Heart left ventricle (tissue), 16 donors: Measurements from ENCODE around the gene PDE3A. TPM values are rescaled to one million over a fixed set of nuclear protein-coding genes. Genes with fewer than 3 reads are reported as not detected.

Experiments used
- ATAC-seq, 4 donors: fragments of 200-7000 bp; cut with Tn5 transposase; one replicate each; pipeline ENCODE4 v1.9.1; 2020 to 2022; ENCODE audit warnings: moderate library complexity in 4 of 4, mild to moderate bottlenecking in 3 of 4, moderate number of reproducible peaks in 1 of 4
- DNase-seq, 5 donors: peaks; one replicate each; pipeline ENCODE4 v3.0.0-alpha.2; 2020
- H3K27ac ChIP-seq, 12 donors: fragments of 200-600 bp; sonication (generic) in 4 of 12; one replicate each; pipeline versions ENCODE4 v1.5.0 to v1.8.0; 2016 to 2022; ENCODE audit warnings: mild to moderate bottlenecking in 2 of 12
- H3K27me3 ChIP-seq, 9 donors: fragments of 200-600 bp; sonication (generic) in 2 of 9; one replicate each; pipeline versions ENCODE4 v1.5.1 to v1.8.0; 2016 to 2022; ENCODE audit warnings: mild to moderate bottlenecking in 3 of 9
- H3K36me3 ChIP-seq, 9 donors: fragments of 200-600 bp; sonication (generic) in 2 of 9; one replicate each; pipeline versions ENCODE4 v1.5.0 to v1.8.0; 2018 to 2022; ENCODE audit warnings: mild to moderate bottlenecking in 2 of 9
- H3K4me1 ChIP-seq, 12 donors: fragments of 200-600 bp; sonication (generic) in 4 of 12; one replicate each; pipeline versions ENCODE4 v1.5.0 to v1.8.0; 2016 to 2022; ENCODE audit warnings: mild to moderate bottlenecking in 3 of 12
- H3K4me3 ChIP-seq, 12 donors: fragments of 200-600 bp; sonication (generic) in 4 of 12; one replicate each; pipeline versions ENCODE4 v1.5.0 to v1.8.0; 2017 to 2022; ENCODE audit warnings: mild to moderate bottlenecking in 9 of 12, moderate library complexity in 4 of 12
- H3K9me3 ChIP-seq, 12 donors: fragments of 200-600 bp; sonication (generic) in 4 of 12; one replicate each; pipeline versions ENCODE4 v1.5.0 to v1.8.0; 2016 to 2022; ENCODE audit warnings: mild to moderate bottlenecking in 1 of 12
- POLR2A ChIP-seq, 2 donors: fragments of 450-650 bp; IDR thresholded peaks; one replicate each; pipeline ENCODE4 v1.6.1; 2017; ENCODE audit warnings: antibody characterized with exemption in 2 of 2, mild to moderate bottlenecking in 2 of 2, moderate library complexity in 2 of 2
- WGBS, 4 donors: extraction: QIAGEN DNeasy Blood & Tissue Kit in 2 of 4; methylation state at CpG; one replicate each; pipeline versions ENCODE4 v1.1.5 to v1.1.7; 2013 to 2018; 5-methylcytosine and 5-hydroxymethylcytosine counted together
- intact Hi-C, 10 donors: fragments of 100-400 bp; cut with DNase I; formaldehyde crosslinking; loops; one replicate each; pipeline versions ENCODE4 v1.11.1 to v1.14.2; 2022
- polyA plus RNA-seq, 2 donors: library from polyadenylated mRNA; stranded (reverse); fragments of 200-250 nt; gene quantifications; one replicate each; pipeline ENCODE4 v1.2.3, GENCODE V29; 2013
- total RNA-seq, 9 donors: library from RNA; depleted of rRNA in 2 of 9; stranded (reverse); fragments of >200 nt in 2 of 9; fragmentation: NEBNext Ultra II Directional in 3 of 9; extraction: Animal tissue kit (Norgen Biotek cat#: 25700) in 3 of 9; gene quantifications; one replicate each; pipeline versions ENCODE4 v1.1.0 to v1.2.4, GENCODE V29; 2016 to 2023
- TF ChIP-seq, protein P1 (sequence below), 12 donors: fragments of 200-600 bp; sonication (generic) in 4 of 12; IDR thresholded peaks; one replicate each; pipeline versions ENCODE4 v1.5.0 to v1.8.0; 2018 to 2022; ENCODE audit warnings: antibody characterized with exemption in 12 of 12, mild to moderate bottlenecking in 5 of 12
- donor health status: ischemic (EF 13 %, LVEDD 7.1; RV severe dilation, severe dysfunction).
- donor health status: healthy with polysubstance abuse.
- donor health status: DM: no; HTN: yes; CAD: no.
- donor health status: DM: no; HTN: no; CAD: no.
- donor health status: ischemic (EF 25% LVEDD 6.9; RV normal size, moderate dysfunction).
- donor health status: ischemic (EF 25% LVEDD 5.7; RV mildly dilated, moderate dysfunction).
- donor health status: healthy.
- donor health status: DM: yes; HTN: yes; CAD: no.
- donor health status: ischemic (EF 35%, LVEDD 5.7; RV mildly dilated, moderate dysfunction).
- donor health status: nonischemic (EF 11% LVEDD 7.7; RV severe dilation, severe dysfunction).
- donor health status: DM: yes; HTN: yes; CAD: no.
- donor health status: PGD.
- donor health status: ischemic (EF 29% LVEDD 5.4; RV normal size, mild dysfunction).
- donor health status: nonischemic (EF 23%, LVEDD 6.1; RV moderate dilation, normal function).

The PDE3A gene
- total and polyA plus RNA-seq, 11 donors: 44.5 to 295 (median 183) TPM

DNA sequence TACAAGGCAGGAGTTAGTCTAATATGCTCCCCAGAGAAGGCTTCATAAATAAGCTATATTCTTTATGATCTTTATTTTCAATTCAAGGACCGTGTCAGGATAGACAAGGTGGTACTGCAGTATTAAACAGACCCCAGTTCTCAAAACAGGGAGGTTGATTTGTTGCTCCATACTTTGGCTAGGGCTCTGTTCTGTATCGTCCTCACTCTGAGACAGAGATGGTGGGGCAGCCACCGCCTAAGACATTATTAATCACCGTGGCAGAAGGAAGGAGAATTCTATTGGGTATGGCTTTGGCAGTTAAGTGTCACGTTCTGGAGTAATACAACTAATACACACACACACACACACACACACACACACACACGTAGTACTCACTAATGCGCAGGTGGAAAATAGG, 209.8 kb downstream of the PDE3A start:
- TF ChIP-seq, protein P1, sequence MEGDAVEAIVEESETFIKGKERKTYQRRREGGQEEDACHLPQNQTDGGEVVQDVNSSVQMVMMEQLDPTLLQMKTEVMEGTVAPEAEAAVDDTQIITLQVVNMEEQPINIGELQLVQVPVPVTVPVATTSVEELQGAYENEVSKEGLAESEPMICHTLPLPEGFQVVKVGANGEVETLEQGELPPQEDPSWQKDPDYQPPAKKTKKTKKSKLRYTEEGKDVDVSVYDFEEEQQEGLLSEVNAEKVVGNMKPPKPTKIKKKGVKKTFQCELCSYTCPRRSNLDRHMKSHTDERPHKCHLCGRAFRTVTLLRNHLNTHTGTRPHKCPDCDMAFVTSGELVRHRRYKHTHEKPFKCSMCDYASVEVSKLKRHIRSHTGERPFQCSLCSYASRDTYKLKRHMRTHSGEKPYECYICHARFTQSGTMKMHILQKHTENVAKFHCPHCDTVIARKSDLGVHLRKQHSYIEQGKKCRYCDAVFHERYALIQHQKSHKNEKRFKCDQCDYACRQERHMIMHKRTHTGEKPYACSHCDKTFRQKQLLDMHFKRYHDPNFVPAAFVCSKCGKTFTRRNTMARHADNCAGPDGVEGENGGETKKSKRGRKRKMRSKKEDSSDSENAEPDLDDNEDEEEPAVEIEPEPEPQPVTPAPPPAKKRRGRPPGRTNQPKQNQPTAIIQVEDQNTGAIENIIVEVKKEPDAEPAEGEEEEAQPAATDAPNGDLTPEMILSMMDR (IDR thresholded peaks at IDR 0.05): no peak
- no peak for TF ChIP-seq POLR2A (IDR thresholded peaks at IDR 0.05)
- intact Hi-C loops: no loop called here
- DNase-seq (no peak), ATAC-seq (peak; percentile 18 to 44 (median 36))
- Histone ChIP-seq H3K4me1 (peaks cover 0 to 41% (median 2%) of the 10 kb centered on the region in 12 donors), H3K9me3 (no peaks in the 10 kb centered on the region), H3K4me3 (no peak overlapping the region), H3K36me3 (no peaks in the 10 kb centered on the region), H3K27ac (peak overlapping the region in 1 of 12 donors; percentile 66), H3K27me3 (no peaks in the 10 kb centered on the region)
- WGBS, 4 donors: 53 to 74% (median 62%) methylated on average over 7 of the region's 7 CpGs

DNA sequence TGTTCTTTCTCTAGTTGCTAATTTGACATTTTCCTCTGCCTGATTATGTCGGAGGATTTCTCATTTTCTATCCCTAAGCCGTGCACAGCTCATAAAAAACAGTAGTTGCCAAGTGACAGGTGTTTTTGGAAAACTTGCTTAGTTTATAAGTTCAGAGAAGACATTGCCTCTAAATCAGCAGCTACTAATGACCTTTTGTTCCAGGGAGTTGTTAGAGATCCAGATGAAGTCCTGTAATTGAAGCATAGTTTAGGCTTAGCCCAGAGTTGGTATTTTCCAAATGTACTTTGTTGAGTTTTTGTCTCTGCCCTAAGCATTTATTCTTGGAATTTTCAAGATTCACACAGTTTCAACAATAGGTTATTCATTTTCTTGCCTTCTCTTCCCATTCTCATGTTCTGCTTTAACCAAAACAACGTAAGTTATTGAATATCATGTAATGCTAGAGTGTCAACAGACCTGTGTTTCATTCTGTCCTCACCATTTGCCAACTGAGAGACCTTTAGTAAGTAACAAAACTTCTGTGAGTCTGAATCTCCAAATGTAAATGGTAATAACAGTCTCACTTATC, 216.8 kb downstream of the PDE3A start:
- Histone ChIP-seq H3K4me1 (peaks cover 0 to 54% (median 10%) of the 10 kb centered on the region in 12 donors), H3K27me3 (no peaks in the 10 kb centered on the region), H3K27ac (peak overlapping the region in 1 of 12 donors; percentile 73), H3K4me3 (no peak overlapping the region), H3K36me3 (no peaks in the 10 kb centered on the region), H3K9me3 (no peaks in the 10 kb centered on the region)
- TF ChIP-seq, protein P1 (IDR thresholded peaks at IDR 0.05): no peak
- no peak for TF ChIP-seq POLR2A (IDR thresholded peaks at IDR 0.05)
- DNase-seq (no peak), ATAC-seq (no peak)
- WGBS, 4 donors: 48 to 89% (median 69%) methylated on average over 3 of the region's 3 CpGs
- intact Hi-C loops: no loop called here

DNA sequence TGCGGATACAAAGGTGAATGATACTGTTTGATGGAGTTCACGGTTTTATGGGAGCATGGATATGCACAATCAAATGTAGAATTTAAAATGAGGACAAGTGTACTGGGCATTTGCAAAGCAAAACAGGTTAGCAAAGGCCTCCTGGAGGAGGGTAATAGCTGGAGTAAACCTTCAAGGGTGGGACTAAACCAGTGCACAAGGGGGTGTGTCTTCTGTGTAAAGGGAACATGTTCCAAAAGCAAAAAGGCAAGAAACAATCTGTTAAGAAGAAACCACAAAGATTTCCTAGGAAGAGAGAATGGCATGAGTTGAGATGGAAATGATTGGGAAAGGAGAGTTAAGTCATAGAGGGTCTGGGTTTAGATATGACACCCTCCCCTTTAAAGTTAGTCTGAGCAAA, 217.6 kb downstream of the PDE3A start:
- no peak overlapping the region for H3K4me3 ChIP-seq
- peak overlapping the region in 1 of 12 donors; percentile 73 for H3K27ac ChIP-seq
- no peak for ATAC-seq
- peaks cover 0 to 61% (median 11%) of the 10 kb centered on the region in 12 donors for H3K4me1 ChIP-seq
- no peaks in the 10 kb centered on the region for H3K9me3 ChIP-seq
- H3K36me3 ChIP-seq: no peaks in the 10 kb centered on the region
- intact Hi-C loops: no loop called here
- no peaks in the 10 kb centered on the region for H3K27me3 ChIP-seq
- WGBS, 4 donors: 85 to 91% (median 87%) methylated on average over 2 of the region's 2 CpGs
- TF ChIP-seq, protein P1 (IDR thresholded peaks at IDR 0.05): no peak
- no peak for TF ChIP-seq POLR2A (IDR thresholded peaks at IDR 0.05)
- no peak for DNase-seq

DNA sequence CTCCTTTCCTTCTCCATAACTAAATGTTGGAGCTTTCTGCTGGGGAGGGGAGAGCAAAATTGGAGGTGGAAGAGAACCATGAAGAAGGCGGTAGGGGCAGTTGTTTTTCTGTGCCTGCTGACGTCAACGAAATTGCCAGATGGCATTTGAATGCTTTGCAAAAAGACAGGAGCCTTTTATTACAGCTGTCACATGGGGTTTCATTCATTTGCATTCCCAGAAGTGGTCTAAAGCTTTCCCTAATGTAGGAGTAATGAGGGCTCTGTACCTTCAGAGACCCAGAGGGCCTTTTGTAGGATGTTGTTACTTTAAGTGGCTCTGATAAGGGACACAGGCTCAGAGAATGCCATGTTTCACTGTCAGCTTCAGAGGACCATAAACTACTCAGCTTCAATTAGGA, 219.7 kb downstream of the PDE3A start:
- peaks cover 4 to 75% (median 22%) of the 10 kb centered on the region in 12 donors for H3K4me1 ChIP-seq
- ATAC-seq: peak; percentile 45 to 74 (median 63)
- no peak overlapping the region for H3K4me3 ChIP-seq
- H3K27me3 ChIP-seq: no peaks in the 10 kb centered on the region
- WGBS, 4 donors: 24 to 34% (median 32%) methylated on average over 3 of the region's 3 CpGs
- H3K9me3 ChIP-seq: no peaks in the 10 kb centered on the region
- intact Hi-C loops: no loop called here
- peak overlapping the region in 3 of 12 donors; percentile 32 to 37 (median 32) for H3K27ac ChIP-seq
- TF ChIP-seq POLR2A (IDR thresholded peaks at IDR 0.05): no peak
- TF ChIP-seq, protein P1 (IDR thresholded peaks at IDR 0.05): no peak
- peak in 1 of 5 donors; percentile 28 for DNase-seq
- no peaks in the 10 kb centered on the region for H3K36me3 ChIP-seq
